Esophagus muscularis mucosa (tissue), 4 donors: ENCODE measurements around the gene GLUD1.
"Not testable (repeated sequence)": the region's sequence is repeated elsewhere in the genome, so short reads cannot be mapped to it uniquely, and the experiment has no call there.

ENCODE experiments used
- CTCF ChIP-seq, 3 experiments: fragments of 200-600 bp in 2 of 3; fragments of 450-650 bp in 1 of 3; sonication (generic) in 2 of 3; IDR thresholded peaks; one replicate each; pipeline ENCODE4 v1.5.1; 2017 to 2019; ENCODE audit warnings: antibody characterized with exemption in 3 of 3, mild to moderate bottlenecking in 2 of 3, moderate library complexity in 1 of 3
- EP300 ChIP-seq: sonication (generic); formaldehyde crosslinking; IDR thresholded peaks from one replicate; pipeline ENCODE4 v1.6.1; 2017; ENCODE audit warnings: antibody characterized with exemption
- POLR2A ChIP-seq: fragments of 450-650 bp; IDR thresholded peaks from one replicate; pipeline ENCODE4 v1.6.1; 2017; ENCODE audit warnings: antibody characterized with exemption, moderate library complexity, mild to moderate bottlenecking, low read depth
- POLR2AphosphoS5 ChIP-seq, 2 donors: sonication (generic); formaldehyde crosslinking; IDR thresholded peaks; one replicate each; pipeline ENCODE4 v1.6.1; 2017; ENCODE audit warnings: antibody characterized with exemption in 2 of 2

- TF ChIP-seq CTCF (IDR thresholded peaks at IDR 0.05); EP300; POLR2AphosphoS5 (IDR thresholded peaks at IDR 0.05); POLR2A: not testable (repeated sequence)
These were observed 67.7 kb downstream of the GLUD1 start for GRCh38 chr10:87026747-87027508.
